RWPE1 (cell line): ENCODE results near the gene SYNJ2BP.
"Not testable (repeated sequence)": the region's sequence is repeated elsewhere in the genome, so short reads cannot be mapped to it uniquely, and the experiment has no call there.

ENCODE experiments used
- CTCF ChIA-PET: fragments of 350-600 bp; sonication (Branson Sonifier 250); formaldehyde crosslinking; extraction: SDS; loops from one replicate; lab custom pipeline; 2021; lab: Yijun Ruan, JAX
- POLR2A ChIA-PET: fragments of 400-600 bp; formaldehyde crosslinking; extraction: SDS; loops from one replicate; lab custom pipeline; 2020; ENCODE audit warnings: antibody characterized with exemption; ENCODE audit not compliant: low non-redundant PET; lab: Yijun Ruan, JAX
- DNase-seq: peaks from one replicate; pipeline ENCODE4 v3.0.0; 2012; ENCODE audit warnings: low spot score
- H3K27ac ChIP-seq: fragments of 450-650 bp; 2 replicates; pipeline ENCODE4 v1.5.1; 2017
- CTCF ChIP-seq: fragments of 450-650 bp; conservative IDR thresholded peaks from 2 replicates; pipeline ENCODE4 v1.5.1; 2017; ENCODE audit warnings: low read depth, mild to moderate bottlenecking

Gene SYNJ2BP

DNA sequence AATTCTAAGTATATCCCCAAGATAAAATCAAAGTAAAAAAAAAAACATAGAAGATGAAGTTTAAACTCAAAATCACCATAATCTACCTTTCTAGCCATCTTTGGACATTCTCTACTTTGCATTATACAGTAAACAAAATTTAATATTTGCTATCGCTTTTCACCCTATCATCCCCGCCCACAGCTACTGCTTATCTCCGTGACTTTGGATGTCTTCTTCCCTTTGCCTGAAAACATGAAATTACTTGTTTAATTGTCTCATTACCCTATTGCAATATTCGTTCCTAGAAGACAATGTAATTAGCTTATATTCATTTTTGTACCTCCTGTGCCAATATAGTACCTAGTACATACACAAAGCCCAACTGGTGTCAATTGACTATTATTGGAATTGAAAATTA, 9.3 kb downstream of the SYNJ2BP start:
- H3K27ac ChIP-seq, result no peak overlapping the region
- ChIA-PET CTCF (interaction anchor here (0.6 kb wide), 1 partner anchor 162 kb away, joined by 4 read pairs; no protein-coding TSS in a partner anchor), POLR2A (interaction anchor here (0.6 kb wide), 1 partner anchor 388 kb away, joined by 9 read pairs; no protein-coding TSS in a partner anchor)
- no peak for DNase-seq
- no peak for TF ChIP-seq CTCF

- POLR2A ChIA-PET, DNase-seq, H3K27ac ChIP-seq: not testable (repeated sequence)
- CTCF ChIA-PET, result interaction anchor here (0.6 kb wide), 1 partner anchor 1205 kb away, joined by 3 read pairs; no protein-coding TSS in a partner anchor
Measured at GRCh38 chr14:70406216-70406615, 10.7 kb downstream of the SYNJ2BP start.

- POLR2A ChIA-PET, H3K27ac ChIP-seq, DNase-seq: not testable (repeated sequence)
- CTCF ChIA-PET, result interaction anchor here (0.5 to 0.7 kb wide), 3 partner anchors 165 to 376 kb away, joined by 3 to 4 read pairs (median 3); no protein-coding TSS in a partner anchor
Measured at GRCh38 chr14:70403335-70403734, 13.6 kb downstream of the SYNJ2BP start.

- ChIA-PET CTCF (interaction anchor here (0.5 kb wide), 1 partner anchor 546 kb away, joined by 3 read pairs; no protein-coding TSS in a partner anchor), POLR2A (no interaction called here)
- H3K27ac ChIP-seq, result no peak overlapping the region
- no peak for TF ChIP-seq CTCF
- no peak for DNase-seq
Measured at GRCh38 chr14:70401643-70402042, 15.2 kb downstream of the SYNJ2BP start.

GRCh38 chr14:70398706-70399431, 18.0 kb downstream of the SYNJ2BP start:
- TF ChIP-seq CTCF, result no peak
- no peak for DNase-seq
- ChIA-PET CTCF (interaction anchor here (0.6 kb wide), 1 partner anchor 385 kb away, joined by 4 read pairs; no protein-coding TSS in a partner anchor), POLR2A (no interaction called here)
- H3K27ac ChIP-seq, result no peak overlapping the region

- ChIA-PET CTCF (interaction anchor here (0.6 kb wide), 1 partner anchor 385 kb away, joined by 4 read pairs; no protein-coding TSS in a partner anchor), POLR2A (no interaction called here)
- DNase-seq, result no peak
- no peak overlapping the region for H3K27ac ChIP-seq
- no peak for TF ChIP-seq CTCF
Measured at GRCh38 chr14:70398280-70398679, 18.6 kb downstream of the SYNJ2BP start.

DNA sequence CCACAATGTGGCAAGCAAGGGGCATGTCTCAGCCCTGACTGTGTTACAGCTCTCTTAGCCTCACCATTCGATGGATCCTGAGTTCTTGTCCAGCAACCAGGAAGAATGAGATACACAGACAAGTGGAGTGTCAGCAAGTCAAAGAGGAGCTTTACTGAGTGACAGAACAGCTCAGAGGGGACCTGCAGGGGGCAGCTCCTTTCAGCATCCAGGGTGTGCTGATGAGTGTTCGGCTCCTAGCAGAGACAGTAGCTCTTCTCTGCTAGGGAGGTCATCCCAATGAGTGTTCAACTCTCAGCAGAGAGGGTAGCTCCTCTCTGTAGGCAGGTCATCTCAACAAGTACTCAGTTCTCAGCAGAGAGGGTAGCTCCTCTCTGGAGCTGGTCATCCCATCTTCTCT, 19.1 kb downstream of the SYNJ2BP start:
- POLR2A ChIA-PET, result no interaction called here

More for the DNA sequence above, 19.1 kb downstream of the SYNJ2BP start:
- H3K27ac ChIP-seq, result no peak overlapping the region
- no peak for TF ChIP-seq CTCF
- no peak for DNase-seq
- CTCF ChIA-PET, result no interaction called here
